Spleen (tissue), 7 donors: ENCODE measurements around the gene GMDS.

Source experiments
- CTCF ChIP-seq, 11 experiments: fragments of 200-600 bp in 7 of 11; fragments of 450-650 bp in 4 of 11; sonication (generic) in 4 of 11; IDR thresholded peaks in 8 of 11; conservative IDR thresholded peaks in 3 of 11; 1 replicate in 7 of 11; 2 replicates in 4 of 11; pipeline versions ENCODE4 v1.4.0 to v1.8.0; 2016 to 2021; ENCODE audit warnings: antibody characterized with exemption in 11 of 11, inconsistent platforms in 4 of 11, mild to moderate bottlenecking in 1 of 11
- POLR2A ChIP-seq, 3 donors: fragments of 450-650 bp; IDR thresholded peaks; one replicate each; pipeline ENCODE4 v1.5.1; 2017; ENCODE audit warnings: antibody characterized with exemption in 3 of 3, mild to moderate bottlenecking in 1 of 3
- POLR2AphosphoS5 ChIP-seq, 3 donors: sonication (generic); formaldehyde crosslinking; IDR thresholded peaks; one replicate each; pipeline ENCODE4 v1.5.1; 2017; ENCODE audit warnings: antibody characterized with exemption in 3 of 3
- donor health status: DM: no; HTN: no; CAD: no; lungs with moderate emphysema.
- donor health status: DM: no; HTN: no; CAD: no.
- donor health status: DM: no; HTN: no; CAD: no.

- TF ChIP-seq CTCF (IDR thresholded peaks at IDR 0.05 in 8 of 11, conservative IDR thresholded peaks at IDR 0.05 in 3 of 11) (no peak), POLR2AphosphoS5 (IDR thresholded peaks at IDR 0.05) (no peak), POLR2A (IDR thresholded peaks at IDR 0.05) (no peak)
Observed at GRCh38 chr6:2162079-2162445, 83.3 kb downstream of the GMDS start.
